GM18517 (cell line): Measurements from ENCODE around the gene NBEAL2.

ENCODE experiments used
- ATAC-seq: cut with Tn5 transposase; IDR thresholded peaks from one replicate; pipeline ENCODE4 v1.9.1; 2021; ENCODE audit warnings: mild to moderate bottlenecking, moderate library complexity; ENCODE audit not compliant: unreplicated experiment

Gene NBEAL2

DNA sequence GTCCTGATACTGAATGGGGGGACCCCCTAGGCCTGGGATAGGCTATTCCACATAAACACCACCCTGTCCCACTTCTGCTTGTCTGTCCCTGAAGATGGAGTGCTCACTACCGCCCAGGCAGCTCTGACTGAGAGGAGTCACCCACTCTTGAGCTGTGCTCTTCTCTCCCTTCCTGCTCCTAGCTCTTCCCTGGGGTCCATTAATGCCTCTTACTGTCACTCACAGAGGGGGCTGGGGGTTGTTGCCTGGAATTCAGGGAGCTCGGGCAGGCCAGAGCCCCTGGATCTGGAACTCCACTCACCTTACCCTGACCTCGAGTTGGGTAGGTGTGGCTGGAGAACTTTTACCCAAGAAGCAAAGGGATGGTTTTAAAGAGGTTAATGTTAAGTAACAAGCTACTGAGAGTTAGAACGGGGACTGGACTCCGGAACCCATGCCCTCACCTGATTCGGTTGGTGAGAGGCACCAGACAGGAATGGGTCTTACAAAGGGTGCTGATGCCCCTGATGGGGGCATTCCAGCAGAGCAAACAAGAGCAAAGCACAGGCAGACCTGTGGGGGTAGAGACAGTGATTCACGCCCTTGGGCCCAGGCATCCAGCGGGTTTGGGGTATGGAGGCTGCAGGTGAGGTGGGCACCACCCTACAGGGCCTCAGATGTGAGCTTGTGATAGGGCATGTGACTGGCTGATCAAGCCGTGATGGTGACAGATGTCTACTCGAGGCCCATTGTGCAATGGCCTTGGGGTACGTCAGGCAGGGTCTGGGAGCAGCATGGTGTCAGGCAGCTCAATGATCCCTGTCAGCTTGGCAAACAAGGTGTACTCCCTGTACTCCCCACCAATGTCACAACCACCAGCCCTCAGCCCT is 5.4 kb downstream of the NBEAL2 start:
- ATAC-seq: no peak

DNA sequence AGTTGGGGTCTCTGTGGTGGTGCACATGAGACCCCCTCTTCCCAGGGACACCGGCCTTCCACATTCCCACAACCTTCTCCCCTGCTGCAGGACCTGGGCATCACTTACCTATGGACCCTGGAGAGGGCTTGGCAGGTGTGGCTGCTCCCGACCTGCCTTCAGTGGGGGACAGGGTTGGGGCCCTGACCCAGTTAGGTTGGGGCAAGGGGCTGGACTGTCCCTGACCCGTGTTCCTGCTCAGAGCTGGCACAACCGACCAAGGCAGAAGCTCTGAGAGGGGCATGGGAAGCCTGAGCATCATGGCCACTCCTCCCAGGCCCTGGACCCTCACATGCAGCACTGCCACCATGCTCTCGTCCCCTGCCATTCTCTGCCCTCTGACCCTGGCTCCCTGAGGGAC is 6.1 kb downstream of the NBEAL2 start:
- ATAC-seq: no peak

GRCh38 chr3:46986055-46986730 is 6.7 kb downstream of the NBEAL2 start:
- no peak for ATAC-seq

GRCh38 chr3:46986782-46987310 is 7.4 kb downstream of the NBEAL2 start:
- no peak for ATAC-seq

DNA sequence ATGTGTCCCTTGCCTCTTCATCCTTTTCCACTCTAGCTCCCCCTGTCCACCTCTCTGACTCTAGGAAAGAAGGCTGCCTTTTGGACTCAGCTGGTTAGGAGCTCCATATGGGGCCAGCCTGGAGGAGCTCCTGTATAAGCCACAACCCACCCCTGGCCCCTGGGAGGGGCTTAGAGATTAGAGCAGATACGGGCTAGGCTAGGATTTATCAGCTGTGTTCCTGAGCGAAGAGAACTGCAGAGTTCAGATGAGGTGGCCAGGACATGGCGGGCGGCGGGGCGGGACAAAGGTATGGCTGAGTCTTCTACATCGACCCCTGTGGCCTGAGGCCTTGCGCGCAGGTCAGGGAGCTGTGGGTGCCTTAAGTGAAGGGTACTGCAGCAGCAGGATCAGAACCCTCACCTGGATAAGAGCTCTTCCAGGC is 7.9 kb downstream of the NBEAL2 start:
- no peak for ATAC-seq

GRCh38 chr3:46987743-46988401 is 8.4 kb downstream of the NBEAL2 start:
- peak; percentile 57 for ATAC-seq

DNA sequence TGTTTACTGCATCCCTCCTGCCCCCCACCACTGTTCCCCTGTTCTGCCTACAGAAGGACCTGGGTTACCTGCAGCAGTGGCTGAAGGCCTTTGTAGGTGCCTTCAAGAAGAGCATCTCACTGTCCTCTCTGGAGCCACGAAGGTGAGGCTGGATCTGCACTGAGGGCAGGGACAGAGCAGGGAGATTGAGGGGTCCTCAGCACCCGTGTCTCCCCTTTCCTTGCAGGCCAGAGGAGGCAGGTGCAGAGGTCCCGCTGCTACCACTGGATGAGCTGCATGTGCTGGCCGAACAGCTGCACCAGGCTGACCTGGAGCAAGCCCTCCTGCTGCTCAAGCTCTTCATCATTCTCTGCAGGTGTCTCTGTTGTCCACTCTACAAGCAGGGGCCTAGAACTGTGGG is 9.2 kb downstream of the NBEAL2 start:
- no peak for ATAC-seq

GRCh38 chr3:46989146-46989810 is 9.8 kb downstream of the NBEAL2 start:
- no peak for ATAC-seq

GRCh38 chr3:46990573-46991374 is 11.3 kb downstream of the NBEAL2 start:
- peak; percentile 51 for ATAC-seq

DNA sequence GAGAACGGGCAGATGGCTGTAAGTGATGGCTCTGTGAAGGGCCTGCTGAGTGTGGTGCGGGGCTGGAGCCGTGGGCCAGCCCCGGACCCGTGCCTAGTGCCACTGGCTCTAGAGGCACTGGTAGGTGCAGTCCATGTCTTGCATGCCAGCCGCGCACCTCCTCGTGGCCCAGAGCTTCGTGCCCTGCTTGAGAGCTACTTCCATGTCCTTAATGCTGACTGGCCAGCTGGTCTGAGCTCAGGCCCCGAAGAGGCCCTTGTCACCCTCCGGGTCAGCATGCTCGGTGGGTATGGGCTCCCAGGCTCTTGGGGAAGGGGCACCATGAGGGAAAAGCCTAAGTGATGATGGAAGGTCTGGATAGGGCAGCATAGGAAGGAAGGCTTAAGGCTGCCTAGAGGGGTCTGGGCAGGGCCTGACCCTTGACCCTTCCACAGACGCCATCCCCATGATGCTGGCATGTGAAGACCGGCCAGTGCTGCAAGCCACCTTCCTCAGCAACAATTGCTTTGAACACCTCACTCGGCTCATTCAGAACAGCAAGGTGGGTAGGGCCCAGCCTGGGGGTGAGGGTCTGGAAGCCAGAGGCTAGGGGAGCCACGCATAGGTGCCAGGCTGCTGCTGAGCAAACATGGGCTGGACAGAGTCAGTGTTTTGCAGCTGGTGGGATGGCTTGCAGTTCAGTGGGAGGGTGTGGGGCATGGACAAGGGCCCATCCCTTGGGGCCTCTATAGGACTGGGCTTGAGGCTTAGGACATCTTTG is 12.1 kb downstream of the NBEAL2 start:
- no peak for ATAC-seq

GRCh38 chr3:46992231-46992630 is 12.8 kb downstream of the NBEAL2 start:
- no peak for ATAC-seq

DNA sequence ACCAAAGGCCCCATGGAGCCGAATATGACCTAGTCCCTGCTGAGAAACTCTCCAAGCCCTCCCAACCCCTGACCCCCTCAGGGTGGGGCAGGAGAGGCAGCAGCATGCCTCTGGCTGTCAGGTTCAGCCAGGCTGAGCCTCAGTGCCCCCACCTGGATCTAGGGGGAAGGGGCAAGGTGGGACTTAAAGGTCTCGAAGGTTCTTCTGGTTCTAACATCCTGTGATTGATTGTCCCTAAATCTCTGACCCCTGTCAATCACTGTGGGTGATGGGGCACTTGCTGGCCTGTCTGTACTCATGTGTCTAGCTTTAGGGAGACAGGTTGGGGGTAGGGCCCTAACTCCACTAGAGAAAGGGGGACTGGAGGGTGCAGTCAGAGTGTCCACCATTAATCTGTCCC is 13.8 kb downstream of the NBEAL2 start:
- no peak for ATAC-seq

DNA sequence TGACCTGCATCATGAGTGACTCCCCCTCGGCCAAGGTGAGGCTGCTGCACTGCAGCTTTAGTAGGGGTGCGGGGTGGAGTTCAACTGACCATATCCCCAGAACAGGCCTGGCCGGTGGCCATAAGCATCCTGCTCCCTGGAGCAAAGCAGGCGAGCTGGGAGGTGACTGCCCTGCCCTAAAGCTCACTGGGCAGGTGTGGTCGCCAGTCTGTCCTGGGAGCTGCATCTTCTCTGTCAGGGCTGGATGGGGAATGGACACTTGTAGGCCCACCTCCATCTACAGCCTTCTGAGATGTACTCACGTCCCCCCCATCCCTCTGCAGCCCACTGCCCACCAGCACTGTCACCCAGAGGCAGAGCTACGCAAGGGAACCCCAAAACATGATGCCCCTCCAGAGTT is 14.5 kb downstream of the NBEAL2 start:
- no peak for ATAC-seq

GRCh38 chr3:46994801-46995731 is 15.6 kb downstream of the NBEAL2 start:
- ATAC-seq: no peak

DNA sequence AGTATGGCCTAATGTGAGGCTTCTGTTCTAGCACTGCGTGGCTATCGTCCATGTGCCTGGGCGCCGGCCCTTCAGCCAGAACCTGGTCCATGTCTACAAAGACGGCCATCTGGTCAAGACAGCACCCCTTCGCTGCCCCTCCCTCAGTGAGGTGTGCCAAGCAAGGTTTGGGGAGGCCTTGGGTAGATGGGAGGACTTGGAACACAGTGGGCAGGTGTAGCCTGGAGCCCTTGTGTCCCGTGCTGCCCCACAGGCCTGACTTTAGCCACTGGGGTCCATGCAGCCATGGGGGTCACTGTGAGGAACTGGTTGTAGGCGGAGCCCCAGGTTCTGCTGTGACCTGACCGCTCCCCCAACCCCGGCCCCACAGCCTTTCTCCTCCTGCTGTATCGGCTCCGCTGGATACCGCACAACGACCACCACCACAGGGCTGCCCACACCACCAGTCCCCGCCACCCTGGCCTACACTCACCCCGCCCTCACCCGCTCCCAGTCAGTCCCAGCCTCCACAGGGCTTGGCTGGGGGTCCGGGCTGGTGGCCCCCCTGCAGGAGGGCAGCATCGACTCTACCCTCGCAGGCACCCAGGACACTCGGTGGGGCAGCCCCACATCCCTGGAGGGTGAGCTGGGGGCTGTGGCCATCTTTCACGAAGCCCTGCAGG is 16.6 kb downstream of the NBEAL2 start:
- no peak for ATAC-seq

GRCh38 chr3:46996689-46997452 is 17.4 kb downstream of the NBEAL2 start:
- no peak for ATAC-seq

DNA sequence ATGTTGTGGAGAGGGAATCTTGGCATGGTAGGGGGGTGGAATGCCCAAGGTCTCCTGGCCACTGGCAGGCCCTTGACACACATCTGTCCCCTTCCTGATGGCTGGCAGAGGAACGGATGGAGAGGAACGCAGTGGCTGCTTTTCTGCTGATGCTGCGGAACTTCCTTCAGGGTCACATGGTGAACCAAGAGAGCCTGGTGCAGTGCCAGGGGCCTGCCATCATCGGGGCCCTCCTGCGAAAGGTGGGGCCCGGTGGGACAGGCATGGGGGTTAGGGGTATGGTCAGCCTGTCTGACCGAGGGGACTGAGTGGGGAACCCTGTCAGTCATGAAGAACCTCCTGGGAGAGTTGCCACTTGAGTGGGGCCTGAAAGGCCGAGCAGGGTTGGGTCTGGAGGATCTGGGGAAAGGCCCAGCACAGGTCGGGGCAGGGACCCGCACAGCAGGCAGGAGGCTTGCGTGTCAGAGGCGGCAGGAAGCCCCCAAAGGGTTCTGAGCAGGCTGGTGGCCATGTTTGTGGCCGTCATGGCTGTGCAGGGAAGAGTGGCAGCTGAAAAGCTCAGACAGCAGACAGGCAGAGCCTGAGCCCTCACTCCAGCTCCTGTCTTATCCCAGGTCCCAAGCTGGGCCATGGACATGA is 18.1 kb downstream of the NBEAL2 start:
- no peak for ATAC-seq
